K562 (cell line): ENCODE results near the gene TMEM14C. TPM values are rescaled to one million over a fixed set of nuclear protein-coding genes. Genes with fewer than 3 reads are reported as not detected.
A peak's percentile ranks its signal among the peaks of the same experiment; 100 is the strongest.

Experiments used
- C11orf30 ChIP-seq: fragments of 450-650 bp; IDR thresholded peaks from 2 replicates; pipeline ENCODE4 v1.6.1; 2016; ENCODE audit warnings: low read depth, mild to moderate bottlenecking
- CC2D1A ChIP-seq: fragments of 450-650 bp; IDR thresholded peaks from 2 replicates; pipeline ENCODE4 v1.6.1; 2017; ENCODE audit warnings: mild to moderate bottlenecking
- DLX4 ChIP-seq: fragments of 250-450 bp; sonication (Bioruptor Pico); IDR thresholded peaks from 2 replicates; pipeline ENCODE4 v1.6.1; 2021; ENCODE audit warnings: mild to moderate bottlenecking
- EGR1 ChIP-seq: fragments of 450-650 bp; conservative IDR thresholded peaks from 2 replicates; pipeline ENCODE4 v1.6.1; 2017; ENCODE audit warnings: mild to moderate bottlenecking
- KLF1 ChIP-seq: fragments of 450-650 bp; IDR thresholded peaks from 2 replicates; pipeline ENCODE4 v1.6.1; 2016; ENCODE audit warnings: missing genetic modification characterization, missing compliant biosample characterization
- MAFF ChIP-seq: IDR thresholded peaks from 2 replicates; pipeline ENCODE4 v1.6.1; 2012; ENCODE audit warnings: low read length, improper control_type of control experiment
- MXI1 ChIP-seq: IDR thresholded peaks from 2 replicates; pipeline ENCODE4 v1.6.1; 2011; ENCODE audit warnings: low read depth, mild to moderate bottlenecking, improper control_type of control experiment, low read length
- NR2C2 ChIP-seq, 2 experiments: fragments of 200-800 bp in 1 of 2; sonication (Bioruptor generic) in 1 of 2; sonication (generic) in 1 of 2; formaldehyde crosslinking in 1 of 2; IDR thresholded peaks; 2 replicates each; pipeline versions ENCODE4 v1.6.1 to v1.8.0; 2016 to 2022; ENCODE audit warnings: mild to moderate bottlenecking in 1 of 2, missing compliant biosample characterization in 1 of 2, missing genetic modification characterization in 1 of 2, missing genetic modification reagents in 1 of 2
- RBM25 ChIP-seq: fragments of 200-400 bp; formaldehyde crosslinking; IDR thresholded peaks from 2 replicates; pipeline ENCODE4 v1.6.1; 2018; ENCODE audit warnings: low read length, low read depth, moderate library complexity; ENCODE audit not compliant: severe bottlenecking
- SP1 ChIP-seq: sonication (generic); formaldehyde crosslinking; IDR thresholded peaks from 2 replicates; pipeline ENCODE4 v1.8.1; 2022; ENCODE audit warnings: mild to moderate bottlenecking, missing genetic modification reagents
- TCF15 ChIP-seq: fragments of 250-450 bp; sonication (Bioruptor Pico); IDR thresholded peaks from 2 replicates; pipeline ENCODE4 v1.8.0; 2022; ENCODE audit warnings: moderate library complexity, mild to moderate bottlenecking, inconsistent platforms
- TCFL5 ChIP-seq: fragments of 250-450 bp; sonication (Bioruptor Pico); conservative IDR thresholded peaks from 2 replicates; pipeline ENCODE4 v1.6.1; 2021; ENCODE audit warnings: mild to moderate bottlenecking, moderate library complexity, matching md5 sums
- TEAD2 ChIP-seq: fragments of 450-650 bp; IDR thresholded peaks from 2 replicates; pipeline ENCODE4 v1.6.1; 2016; ENCODE audit warnings: missing genetic modification characterization, control low read depth, missing compliant biosample characterization
- TGIF2 ChIP-seq: sonication (generic); formaldehyde crosslinking; IDR thresholded peaks from 2 replicates; pipeline ENCODE4 v1.8.1; 2022; ENCODE audit warnings: mild to moderate bottlenecking, missing genetic modification reagents, moderate library complexity
- XRCC4 ChIP-seq: IDR thresholded peaks from one replicate; pipeline ENCODE4 v1.6.1; 2011; ENCODE audit not compliant: insufficient read depth, insufficient read length; ENCODE audit errors: extremely low read depth
- ZBTB43 ChIP-seq: sonication (generic); formaldehyde crosslinking; IDR thresholded peaks from 2 replicates; pipeline ENCODE4 v1.8.0; 2023; ENCODE audit warnings: mild to moderate bottlenecking, missing genetic modification reagents
- ZNF184 ChIP-seq: sonication (generic); formaldehyde crosslinking; IDR thresholded peaks from 2 replicates; pipeline ENCODE4 v1.5.0; 2020; ENCODE audit warnings: missing genetic modification reagents
- ZNF551 ChIP-seq: fragments of 250-450 bp; sonication (Bioruptor Pico); IDR thresholded peaks from 2 replicates; pipeline ENCODE4 v1.5.0; 2021; ENCODE audit warnings: mild to moderate bottlenecking, moderate library complexity
- ZNF644 ChIP-seq: fragments of 200-800 bp; sonication (Bioruptor generic); IDR thresholded peaks from 2 replicates; pipeline ENCODE4 v1.6.1; 2016; ENCODE audit warnings: low read depth, missing genetic modification characterization, missing compliant biosample characterization
- polyA plus RNA-seq, 8 experiments: library from polyadenylated mRNA; depleted of rRNA in 4 of 8; stranded (reverse) in 5 of 8; unstranded in 3 of 8; fragments of >200 nt; fragmentation: Nextera tagmentation in 2 of 8; fragmentation: Illumina TruSeq in 1 of 8; extraction: Ambion mirVana in 2 of 8; extraction: Trizol in 1 of 8; gene quantifications; 2 replicates each; pipeline versions ENCODE4 v1.2.1 to v1.2.3, GENCODE V29; 2011 to 2014; ENCODE audit warnings: inconsistent platforms in 1 of 8, missing spikeins in 1 of 8
- total RNA-seq, 7 experiments: library from RNA; depleted of rRNA in 6 of 7; stranded (reverse); fragments of >200 nt in 6 of 7; fragmentation: Illumina TruSeq in 2 of 7; extraction: Trizol in 2 of 7; gene quantifications; 2 replicates each; pipeline versions ENCODE4 v1.2.1 to v1.2.3, GENCODE V29; 2011 to 2021; ENCODE audit warnings: low replicate concordance in 1 of 7
- TF ChIP-seq, protein P1 (sequence below): fragments of 450-650 bp; IDR thresholded peaks from 2 replicates; pipeline ENCODE4 v1.6.1; 2016; ENCODE audit warnings: borderline replicate concordance
- TF ChIP-seq, protein P2 (sequence below): sonication (generic); formaldehyde crosslinking; IDR thresholded peaks from 2 replicates; pipeline ENCODE4 v1.8.0; 2023; ENCODE audit warnings: mild to moderate bottlenecking, missing genetic modification reagents

The TMEM14C gene
- total and polyA plus RNA-seq, 9 of the 15 experiments (the other 6 are each of a cell fraction or from before 2014, with no cell fraction given), result 151 to 496 (median 263) TPM

DNA sequence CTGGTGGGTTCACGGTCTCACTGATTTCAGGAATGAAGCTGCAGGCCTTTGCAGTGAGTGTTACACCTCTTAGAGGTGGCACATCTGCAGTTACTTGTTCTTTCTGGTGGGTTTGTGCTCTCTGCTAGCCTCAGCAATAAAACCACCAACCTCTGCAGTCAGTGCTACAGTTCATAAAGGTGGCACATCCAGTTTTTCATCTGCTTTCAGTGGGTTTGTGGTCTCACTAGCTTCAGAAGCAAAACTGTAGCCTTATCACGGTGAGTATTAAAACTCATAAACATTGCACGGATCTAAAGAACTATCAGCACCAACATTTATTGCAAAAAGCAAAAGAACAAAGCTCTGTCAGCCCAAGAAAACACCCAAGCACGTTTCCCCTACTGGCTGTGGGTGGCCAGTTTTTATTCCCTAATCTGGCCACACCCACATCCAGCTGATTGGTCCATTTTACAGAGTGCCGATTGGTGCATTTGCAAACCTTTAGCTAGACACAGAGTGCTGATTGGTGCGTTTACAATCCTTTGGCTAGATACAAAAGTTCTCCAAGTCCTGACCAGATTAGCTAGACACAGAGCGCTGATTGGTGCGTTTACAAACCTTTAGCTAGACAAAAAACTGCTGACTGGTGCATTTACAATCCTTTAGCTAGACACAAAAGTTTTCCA, 3.4 kb upstream of the TMEM14C start (continued):
- TF ChIP-seq ZNF644, result no peak
- 0 out of 2 replicates have a peak, but pooled peaks have one; percentile 40 for TF ChIP-seq CC2D1A
- TF ChIP-seq, protein P1, sequence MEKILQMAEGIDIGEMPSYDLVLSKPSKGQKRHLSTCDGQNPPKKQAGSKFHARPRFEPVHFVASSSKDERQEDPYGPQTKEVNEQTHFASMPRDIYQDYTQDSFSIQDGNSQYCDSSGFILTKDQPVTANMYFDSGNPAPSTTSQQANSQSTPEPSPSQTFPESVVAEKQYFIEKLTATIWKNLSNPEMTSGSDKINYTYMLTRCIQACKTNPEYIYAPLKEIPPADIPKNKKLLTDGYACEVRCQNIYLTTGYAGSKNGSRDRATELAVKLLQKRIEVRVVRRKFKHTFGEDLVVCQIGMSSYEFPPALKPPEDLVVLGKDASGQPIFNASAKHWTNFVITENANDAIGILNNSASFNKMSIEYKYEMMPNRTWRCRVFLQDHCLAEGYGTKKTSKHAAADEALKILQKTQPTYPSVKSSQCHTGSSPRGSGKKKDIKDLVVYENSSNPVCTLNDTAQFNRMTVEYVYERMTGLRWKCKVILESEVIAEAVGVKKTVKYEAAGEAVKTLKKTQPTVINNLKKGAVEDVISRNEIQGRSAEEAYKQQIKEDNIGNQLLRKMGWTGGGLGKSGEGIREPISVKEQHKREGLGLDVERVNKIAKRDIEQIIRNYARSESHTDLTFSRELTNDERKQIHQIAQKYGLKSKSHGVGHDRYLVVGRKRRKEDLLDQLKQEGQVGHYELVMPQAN, result no peak
- TF ChIP-seq ZNF184 (CRISPR knock-in tag), result no peak
- TF ChIP-seq MAFF, result peak; percentile 87
- TF ChIP-seq ZNF551, result no peak
- TF ChIP-seq NR2C2 (CRISPR knock-in tag; IDR thresholded peaks at IDR 0.05), result no peak
- TF ChIP-seq NR2C2 (tag; IDR thresholded peaks at IDR 0.05), result no peak
- peak; percentile 81 for TF ChIP-seq C11orf30
- TF ChIP-seq TEAD2 (tag), result no peak
- TF ChIP-seq TCFL5 (CRISPR knock-in tag), result no peak
- TF ChIP-seq XRCC4, result no peak
- no peak for TF ChIP-seq ZBTB43 (CRISPR knock-in tag)
- no peak for TF ChIP-seq TCF15 (CRISPR knock-in tag)
- TF ChIP-seq, protein P2, sequence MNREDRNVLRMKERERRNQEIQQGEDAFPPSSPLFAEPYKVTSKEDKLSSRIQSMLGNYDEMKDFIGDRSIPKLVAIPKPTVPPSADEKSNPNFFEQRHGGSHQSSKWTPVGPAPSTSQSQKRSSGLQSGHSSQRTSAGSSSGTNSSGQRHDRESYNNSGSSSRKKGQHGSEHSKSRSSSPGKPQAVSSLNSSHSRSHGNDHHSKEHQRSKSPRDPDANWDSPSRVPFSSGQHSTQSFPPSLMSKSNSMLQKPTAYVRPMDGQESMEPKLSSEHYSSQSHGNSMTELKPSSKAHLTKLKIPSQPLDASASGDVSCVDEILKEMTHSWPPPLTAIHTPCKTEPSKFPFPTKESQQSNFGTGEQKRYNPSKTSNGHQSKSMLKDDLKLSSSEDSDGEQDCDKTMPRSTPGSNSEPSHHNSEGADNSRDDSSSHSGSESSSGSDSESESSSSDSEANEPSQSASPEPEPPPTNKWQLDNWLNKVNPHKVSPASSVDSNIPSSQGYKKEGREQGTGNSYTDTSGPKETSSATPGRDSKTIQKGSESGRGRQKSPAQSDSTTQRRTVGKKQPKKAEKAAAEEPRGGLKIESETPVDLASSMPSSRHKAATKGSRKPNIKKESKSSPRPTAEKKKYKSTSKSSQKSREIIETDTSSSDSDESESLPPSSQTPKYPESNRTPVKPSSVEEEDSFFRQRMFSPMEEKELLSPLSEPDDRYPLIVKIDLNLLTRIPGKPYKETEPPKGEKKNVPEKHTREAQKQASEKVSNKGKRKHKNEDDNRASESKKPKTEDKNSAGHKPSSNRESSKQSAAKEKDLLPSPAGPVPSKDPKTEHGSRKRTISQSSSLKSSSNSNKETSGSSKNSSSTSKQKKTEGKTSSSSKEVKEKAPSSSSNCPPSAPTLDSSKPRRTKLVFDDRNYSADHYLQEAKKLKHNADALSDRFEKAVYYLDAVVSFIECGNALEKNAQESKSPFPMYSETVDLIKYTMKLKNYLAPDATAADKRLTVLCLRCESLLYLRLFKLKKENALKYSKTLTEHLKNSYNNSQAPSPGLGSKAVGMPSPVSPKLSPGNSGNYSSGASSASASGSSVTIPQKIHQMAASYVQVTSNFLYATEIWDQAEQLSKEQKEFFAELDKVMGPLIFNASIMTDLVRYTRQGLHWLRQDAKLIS, result no peak
- TF ChIP-seq TGIF2 (CRISPR knock-in tag), result no peak
- TF ChIP-seq EGR1, result no peak
- no peak for TF ChIP-seq MXI1
- TF ChIP-seq DLX4 (CRISPR knock-in tag), result no peak
- TF ChIP-seq RBM25, result peak; percentile 79
- no peak for TF ChIP-seq KLF1 (tag)
- 0 out of 2 replicates have a peak, but pooled peaks have one; percentile 32 for TF ChIP-seq SP1 (CRISPR knock-in tag)
